ENCODE results near the gene ADARB2. TPM values are rescaled to one million over a fixed set of nuclear protein-coding genes. Genes with fewer than 3 reads are reported as not detected.

ADARB2 gene
- total RNA-seq, 2 donors from 2014 or later: 1.1 to 1.8 TPM

DNA sequence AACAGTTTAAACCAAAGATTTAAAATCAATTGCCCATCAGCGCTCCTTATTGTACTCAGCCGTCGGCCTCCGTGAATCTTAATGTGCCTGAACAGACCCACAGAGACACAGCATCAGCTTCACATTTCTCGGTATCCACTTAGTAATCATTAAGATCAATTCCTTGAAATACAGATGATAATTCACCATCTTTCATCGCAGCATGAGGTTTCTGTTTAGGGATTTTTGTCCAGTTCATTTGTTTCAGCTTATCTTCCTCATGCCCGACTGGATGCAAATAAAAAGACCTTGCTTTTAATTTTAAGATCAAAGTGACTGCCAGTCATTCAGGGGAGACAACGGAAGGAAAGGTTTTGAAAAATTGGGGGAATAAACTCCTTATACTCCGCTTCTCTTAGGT lies 473.3 kb downstream of the ADARB2 start:
- DNase-seq: peak; percentile 21
- Mint-ChIP-seq H3K36me3 (ENCODE audit: low read depth) (no peaks in the 10 kb centered on the region), H3K4me3 (no peak overlapping the region), H3K9me3 (peaks cover 6% of the 10 kb centered on the region), H3K4me1 (peaks cover 1% of the 10 kb centered on the region), H3K27ac (no peak overlapping the region), H3K27me3 (ENCODE audit: insufficient read depth) (no peaks in the 10 kb centered on the region)
- no peaks in the 10 kb centered on the region for H3K9me3 ChIP-seq (ENCODE audit: control insufficient read depth, low read length)
- no peak overlapping the region for H3K27ac ChIP-seq (ENCODE audit: low read depth, low read length)
- WGBS, 2 experiments (ENCODE audit: insufficient coverage in 1 of 2, insufficient read length in 1 of 2): 91 to 93% methylated on average over 8 to 9 of the region's 9 CpGs
- H3K9ac ChIP-seq (ENCODE audit: extremely low read depth, low read length, poor library complexity, severe bottlenecking): no peak overlapping the region
- TF ChIP-seq, protein P1, sequence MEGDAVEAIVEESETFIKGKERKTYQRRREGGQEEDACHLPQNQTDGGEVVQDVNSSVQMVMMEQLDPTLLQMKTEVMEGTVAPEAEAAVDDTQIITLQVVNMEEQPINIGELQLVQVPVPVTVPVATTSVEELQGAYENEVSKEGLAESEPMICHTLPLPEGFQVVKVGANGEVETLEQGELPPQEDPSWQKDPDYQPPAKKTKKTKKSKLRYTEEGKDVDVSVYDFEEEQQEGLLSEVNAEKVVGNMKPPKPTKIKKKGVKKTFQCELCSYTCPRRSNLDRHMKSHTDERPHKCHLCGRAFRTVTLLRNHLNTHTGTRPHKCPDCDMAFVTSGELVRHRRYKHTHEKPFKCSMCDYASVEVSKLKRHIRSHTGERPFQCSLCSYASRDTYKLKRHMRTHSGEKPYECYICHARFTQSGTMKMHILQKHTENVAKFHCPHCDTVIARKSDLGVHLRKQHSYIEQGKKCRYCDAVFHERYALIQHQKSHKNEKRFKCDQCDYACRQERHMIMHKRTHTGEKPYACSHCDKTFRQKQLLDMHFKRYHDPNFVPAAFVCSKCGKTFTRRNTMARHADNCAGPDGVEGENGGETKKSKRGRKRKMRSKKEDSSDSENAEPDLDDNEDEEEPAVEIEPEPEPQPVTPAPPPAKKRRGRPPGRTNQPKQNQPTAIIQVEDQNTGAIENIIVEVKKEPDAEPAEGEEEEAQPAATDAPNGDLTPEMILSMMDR (conservative IDR thresholded peaks at IDR 0.05): no peak
- no peaks in the 10 kb centered on the region for H3K4me1 ChIP-seq (ENCODE audit: control insufficient read depth, insufficient read depth, low read length)
- H3K36me3 ChIP-seq (ENCODE audit: control insufficient read depth, insufficient read depth, low read length): no peaks in the 10 kb centered on the region
- no peak overlapping the region for H3K4me3 ChIP-seq (ENCODE audit: low read length)
- no peaks in the 10 kb centered on the region for H3K27me3 ChIP-seq (ENCODE audit: control insufficient read depth, insufficient read depth, low read length, poor library complexity, severe bottlenecking)

DNA sequence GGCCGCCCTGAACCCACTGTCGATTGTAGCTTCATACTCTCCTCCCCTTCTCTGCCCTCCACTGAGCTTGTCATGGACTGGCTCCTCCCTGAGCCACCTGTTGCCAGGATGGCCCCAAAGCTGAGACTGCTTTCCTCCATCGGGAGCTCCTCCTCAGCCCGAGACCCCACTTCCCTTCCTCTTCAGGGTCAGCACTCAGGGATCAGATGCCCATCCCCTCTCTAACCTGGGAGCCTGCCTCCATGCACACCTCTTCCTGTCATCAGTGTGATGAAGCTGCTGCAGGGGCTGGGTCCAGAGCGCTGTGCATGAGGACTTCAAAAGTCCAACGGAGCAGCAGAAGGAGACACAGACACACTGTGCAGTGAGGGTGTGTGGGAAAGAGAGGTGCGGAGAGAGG lies 480.1 kb downstream of the ADARB2 start:
- H3K4me3 Mint-ChIP-seq: no peak overlapping the region
- H3K36me3 Mint-ChIP-seq (ENCODE audit: low read depth): no peaks in the 10 kb centered on the region
- no peak overlapping the region for H3K27ac Mint-ChIP-seq
- peaks cover 1% of the 10 kb centered on the region for H3K4me1 Mint-ChIP-seq
- Histone ChIP-seq H3K4me1 (ENCODE audit: control insufficient read depth, insufficient read depth, low read length) (no peaks in the 10 kb centered on the region), H3K9ac (ENCODE audit: extremely low read depth, low read length, poor library complexity, severe bottlenecking) (no peak overlapping the region), H3K9me3 (ENCODE audit: control insufficient read depth, low read length) (no peaks in the 10 kb centered on the region), H3K4me3 (ENCODE audit: low read length) (no peak overlapping the region), H3K36me3 (ENCODE audit: control insufficient read depth, insufficient read depth, low read length) (no peaks in the 10 kb centered on the region), H3K27me3 (ENCODE audit: control insufficient read depth, insufficient read depth, low read length, poor library complexity, severe bottlenecking) (no peaks in the 10 kb centered on the region), H3K27ac (ENCODE audit: low read depth, low read length) (no peak overlapping the region)
- DNase-seq: peak; percentile 30
- peaks cover 3% of the 10 kb centered on the region for H3K9me3 Mint-ChIP-seq
- TF ChIP-seq, protein P1 (conservative IDR thresholded peaks at IDR 0.05): no peak
- WGBS, 2 experiments (ENCODE audit: insufficient coverage in 1 of 2, insufficient read length in 1 of 2): 93 to 100% methylated on average over 3 to 7 of the region's 7 CpGs
- no peaks in the 10 kb centered on the region for H3K27me3 Mint-ChIP-seq (ENCODE audit: insufficient read depth)

DNA sequence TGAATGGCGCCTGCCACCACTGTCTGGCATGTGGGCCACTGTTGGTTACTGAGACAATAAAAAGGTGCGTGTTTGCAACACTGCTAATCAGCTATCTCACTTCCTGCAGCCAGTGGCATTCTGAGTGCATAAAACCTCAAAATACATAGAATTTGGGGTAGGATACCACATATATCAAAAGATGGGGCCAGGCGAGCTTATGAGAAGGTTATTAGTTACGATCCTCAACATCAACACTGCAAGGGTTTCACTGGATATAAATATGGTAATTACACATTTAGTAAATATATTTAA lies 480.9 kb downstream of the ADARB2 start:
- no peaks in the 10 kb centered on the region for H3K36me3 ChIP-seq (ENCODE audit: control insufficient read depth, insufficient read depth, low read length)
- Mint-ChIP-seq H3K9me3 (peaks cover 1% of the 10 kb centered on the region), H3K27ac (no peak overlapping the region), H3K27me3 (ENCODE audit: insufficient read depth) (no peaks in the 10 kb centered on the region), H3K4me1 (peaks cover 1% of the 10 kb centered on the region), H3K36me3 (ENCODE audit: low read depth) (no peaks in the 10 kb centered on the region), H3K4me3 (no peak overlapping the region)
- WGBS, 2 experiments (ENCODE audit: insufficient coverage in 1 of 2, insufficient read length in 1 of 2): 91% methylated on average over 4 of the region's 4 CpGs; no CpG with 5 or more reads in 1 of the 2 experiments
- H3K27me3 ChIP-seq (ENCODE audit: control insufficient read depth, insufficient read depth, low read length, poor library complexity, severe bottlenecking): no peaks in the 10 kb centered on the region
- H3K4me3 ChIP-seq (ENCODE audit: low read length): no peak overlapping the region
- H3K4me1 ChIP-seq (ENCODE audit: control insufficient read depth, insufficient read depth, low read length): no peaks in the 10 kb centered on the region
- DNase-seq: no peak
- no peak overlapping the region for H3K27ac ChIP-seq (ENCODE audit: low read depth, low read length)
- H3K9me3 ChIP-seq (ENCODE audit: control insufficient read depth, low read length): no peaks in the 10 kb centered on the region
- TF ChIP-seq, protein P1 (conservative IDR thresholded peaks at IDR 0.05): no peak
- no peak overlapping the region for H3K9ac ChIP-seq (ENCODE audit: extremely low read depth, low read length, poor library complexity, severe bottlenecking)
